Activated CD8-positive, alpha-beta memory T cell treated with anti-CD3 and anti-CD28 coated beads, Interleukin-2, amount 10 ng/mL, durations not matched to agents 7 days and 5 days (primary cell): ENCODE measurements around the gene DIRAS2. TPM values are rescaled to one million over a fixed set of nuclear protein-coding genes. Genes with fewer than 3 reads are reported as not detected.

Experiments
- ATAC-seq: fragments of 150-1000 bp; cut with Tn5 transposase; one replicate; pipeline ENCODE4 v1.10.0; 2021; ENCODE audit warnings: moderate library complexity
- CTCF ChIA-PET: fragments of 350-600 bp; sonication (Branson Sonifier 250); formaldehyde crosslinking; loops from one replicate; lab custom pipeline; 2021; ENCODE audit warnings: antibody characterized with exemption; lab: Charles Lee
- DNase-seq: peaks from one replicate; pipeline ENCODE4 v3.0.0-alpha.2; 2020
- H3K27ac Mint-ChIP-seq: one replicate; pipeline ENCODE4 v1.8.0; 2021; ENCODE audit warnings: mild to moderate bottlenecking, mixed read lengths
- H3K27me3 Mint-ChIP-seq: one replicate; pipeline ENCODE4 v1.8.0; 2021; ENCODE audit warnings: mixed read lengths
- H3K36me3 Mint-ChIP-seq: one replicate; pipeline ENCODE4 v1.8.0; 2021; ENCODE audit warnings: mild to moderate bottlenecking, mixed read lengths
- H3K4me1 Mint-ChIP-seq: one replicate; pipeline ENCODE4 v1.8.0; 2021; ENCODE audit warnings: mixed read lengths
- H3K4me3 Mint-ChIP-seq: one replicate; pipeline ENCODE4 v1.8.0; 2021; ENCODE audit warnings: mild to moderate bottlenecking, moderate library complexity, mixed read lengths
- H3K9me3 Mint-ChIP-seq: one replicate; pipeline ENCODE4 v1.8.0; 2022; ENCODE audit warnings: low read depth, mixed read lengths
- total RNA-seq, 2 experiments: library from RNA; stranded (reverse); gene quantifications; one replicate each; pipeline ENCODE4 v1.2.3, GENCODE V29; 2021

DIRAS2 gene
- total RNA-seq, 2 experiments from 2014 or later, result not detected

DNA sequence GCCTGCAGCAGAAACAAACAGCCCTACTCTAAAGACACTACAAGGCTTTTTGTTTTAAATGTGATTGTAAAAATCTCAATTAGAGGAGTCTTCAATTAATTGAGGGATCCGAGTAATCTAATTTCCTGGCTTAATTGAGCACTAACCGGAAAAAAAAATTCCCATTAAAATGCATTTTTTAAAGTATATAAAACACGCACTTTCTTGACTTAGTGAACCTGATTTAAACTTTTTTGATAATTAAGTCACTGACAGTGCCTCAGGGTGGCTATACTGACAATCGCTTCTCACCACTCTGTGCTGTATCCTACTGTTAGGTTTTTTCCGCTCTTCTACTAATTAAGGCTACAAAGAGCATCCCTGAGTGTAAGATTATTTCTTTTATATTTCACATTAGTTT lies 44.4 kb downstream of the DIRAS2 start:
- ATAC-seq (no peak), DNase-seq (no peak)
- Mint-ChIP-seq H3K36me3 (no peaks in the 10 kb centered on the region), H3K9me3 (no peaks in the 10 kb centered on the region), H3K27ac (no peak overlapping the region), H3K27me3 (peaks cover 21% of the 10 kb centered on the region), H3K4me1 (no peaks in the 10 kb centered on the region), H3K4me3 (no peak overlapping the region)
- CTCF ChIA-PET, result no interaction called here

GRCh38 chr9:90593646-90594045 lies 49.0 kb downstream of the DIRAS2 start:
- Mint-ChIP-seq H3K9me3 (no peaks in the 10 kb centered on the region), H3K4me3 (no peak overlapping the region), H3K36me3 (no peaks in the 10 kb centered on the region), H3K27ac (no peak overlapping the region), H3K4me1 (no peaks in the 10 kb centered on the region), H3K27me3 (peaks cover 13% of the 10 kb centered on the region)
- DNase-seq, result no peak
- CTCF ChIA-PET, result no interaction called here
- ATAC-seq, result no peak

GRCh38 chr9:90580576-90580975 lies 62.0 kb downstream of the DIRAS2 start:
- ATAC-seq, result no peak
- H3K4me1 Mint-ChIP-seq, result no peaks in the 10 kb centered on the region
- DNase-seq, result no peak
- H3K4me3 Mint-ChIP-seq, result no peak overlapping the region
- H3K27ac Mint-ChIP-seq, result no peak overlapping the region
- CTCF ChIA-PET, result no interaction called here
- H3K9me3 Mint-ChIP-seq, result no peaks in the 10 kb centered on the region
- peaks cover 15% of the 10 kb centered on the region for H3K27me3 Mint-ChIP-seq
- no peaks in the 10 kb centered on the region for H3K36me3 Mint-ChIP-seq

- Mint-ChIP-seq H3K27me3 (peaks cover 18% of the 10 kb centered on the region), H3K9me3 (no peaks in the 10 kb centered on the region), H3K27ac (no peak overlapping the region), H3K4me1 (no peaks in the 10 kb centered on the region), H3K4me3 (no peak overlapping the region), H3K36me3 (no peaks in the 10 kb centered on the region)
- CTCF ChIA-PET, result no interaction called here
- DNase-seq (no peak), ATAC-seq (no peak)
Observed at GRCh38 chr9:90579181-90579580, 63.4 kb downstream of the DIRAS2 start.

DNA sequence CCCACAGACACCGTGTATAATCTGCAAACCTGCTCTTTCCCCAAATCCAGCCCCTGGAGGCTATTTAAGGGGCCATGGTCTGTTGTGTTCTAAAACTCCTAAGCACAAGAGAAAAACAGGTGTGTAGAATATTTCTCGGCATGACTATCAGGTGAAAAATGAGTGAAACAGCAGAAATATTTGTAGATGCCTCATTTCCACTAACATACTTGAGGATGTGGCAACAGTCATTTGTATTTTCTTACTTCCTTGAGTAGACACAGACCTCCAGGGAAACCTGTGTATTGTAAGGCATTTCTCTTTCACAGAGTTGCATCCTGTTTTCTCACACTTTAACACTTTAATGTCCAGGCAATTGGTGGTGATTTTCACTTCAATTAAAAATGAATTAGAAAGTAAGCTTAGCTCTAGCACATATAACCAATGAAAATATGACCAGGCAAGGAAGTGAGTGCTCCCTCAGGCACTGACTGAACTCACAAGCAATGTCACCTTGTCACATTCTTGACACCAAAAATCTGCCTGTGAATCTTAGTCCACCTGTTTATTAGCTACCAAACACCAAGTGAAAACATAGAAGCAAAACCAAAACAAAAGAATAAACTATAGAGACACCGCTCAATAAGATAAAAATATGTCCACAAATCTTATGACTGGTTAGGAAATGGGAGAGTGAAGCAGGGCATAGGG lies 64.4 kb downstream of the DIRAS2 start:
- DNase-seq (no peak), ATAC-seq (no peak)
- Mint-ChIP-seq H3K9me3 (no peaks in the 10 kb centered on the region), H3K27me3 (peaks cover 18% of the 10 kb centered on the region), H3K4me1 (no peaks in the 10 kb centered on the region), H3K36me3 (no peaks in the 10 kb centered on the region), H3K4me3 (no peak overlapping the region), H3K27ac (no peak overlapping the region)
- CTCF ChIA-PET, result no interaction called here

DNA sequence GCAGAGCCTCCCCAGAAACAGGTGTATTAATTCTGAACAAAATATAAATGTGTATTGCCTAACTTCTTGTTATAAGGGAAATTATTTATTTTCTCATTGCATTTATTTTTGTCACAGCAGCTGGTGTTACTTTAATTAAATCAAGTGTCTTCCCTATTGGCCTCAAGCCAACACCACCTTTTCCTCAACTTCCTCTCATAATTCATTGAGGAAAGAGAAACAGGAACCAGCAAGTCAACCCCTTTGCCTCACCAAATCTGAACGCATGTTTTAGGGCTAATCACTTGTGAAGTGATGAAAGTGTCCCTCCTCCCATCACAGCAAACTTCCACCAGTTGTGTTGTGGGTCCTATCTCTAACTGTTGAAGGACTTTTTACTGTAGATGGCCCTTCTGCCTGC lies 73.1 kb downstream of the DIRAS2 start:
- CTCF ChIA-PET, result no interaction called here
- H3K9me3 Mint-ChIP-seq, result no peaks in the 10 kb centered on the region
- H3K4me3 Mint-ChIP-seq, result no peak overlapping the region
- H3K27me3 Mint-ChIP-seq, result peaks cover 12% of the 10 kb centered on the region
- no peaks in the 10 kb centered on the region for H3K36me3 Mint-ChIP-seq
- DNase-seq (no peak), ATAC-seq (no peak)
- H3K4me1 Mint-ChIP-seq, result no peaks in the 10 kb centered on the region
- H3K27ac Mint-ChIP-seq, result no peak overlapping the region

GRCh38 chr9:90568667-90569066 lies 74.0 kb downstream of the DIRAS2 start:
- Mint-ChIP-seq H3K27ac (no peak overlapping the region), H3K4me1 (no peaks in the 10 kb centered on the region), H3K36me3 (no peaks in the 10 kb centered on the region), H3K27me3 (peaks cover 12% of the 10 kb centered on the region), H3K4me3 (no peak overlapping the region), H3K9me3 (no peaks in the 10 kb centered on the region)
- CTCF ChIA-PET, result no interaction called here
- no peak for ATAC-seq
- no peak for DNase-seq

DNA sequence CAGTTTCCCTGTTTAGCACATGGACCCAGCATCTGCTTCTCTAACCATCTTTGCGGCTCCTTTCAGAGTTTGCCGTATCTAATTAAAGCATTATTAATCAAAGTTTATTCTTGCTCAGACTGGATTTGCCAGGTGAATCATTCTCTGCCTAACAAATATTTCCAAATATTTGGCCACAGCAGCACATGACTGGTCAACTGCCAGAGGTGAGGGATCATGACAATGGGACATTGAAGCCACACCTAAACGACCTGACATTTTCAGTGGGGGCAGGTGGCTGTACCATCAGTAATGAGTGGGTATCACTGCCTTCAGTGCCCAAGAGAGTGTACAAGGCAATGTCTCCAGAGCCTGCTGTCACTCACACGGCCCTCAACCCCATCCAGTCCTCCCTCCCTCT lies 80.4 kb downstream of the DIRAS2 start:
- CTCF ChIA-PET, result no interaction called here
- H3K9me3 Mint-ChIP-seq, result no peaks in the 10 kb centered on the region
- no peak overlapping the region for H3K27ac Mint-ChIP-seq
- H3K4me3 Mint-ChIP-seq, result no peak overlapping the region
- DNase-seq (no peak), ATAC-seq (no peak)
- no peaks in the 10 kb centered on the region for H3K4me1 Mint-ChIP-seq
- H3K27me3 Mint-ChIP-seq, result no peaks in the 10 kb centered on the region
- no peaks in the 10 kb centered on the region for H3K36me3 Mint-ChIP-seq

Other genes starting within 250 kb of the DIRAS2 start
- under 1 TPM; 0.26 to 0.28 TPM for gene SYK, start 159.0 kb upstream of the DIRAS2 start, total RNA-seq